ENCODE results near the gene SRRM5.
"Not testable (repeated sequence)": the region's sequence is repeated elsewhere in the genome, so short reads cannot be mapped to it uniquely, and the experiment has no call there.

The SRRM5 gene

GRCh38 chr19:43642531-43642930 is 30.6 kb downstream of the SRRM5 start:
- no peaks in the 10 kb centered on the region for H3K9me3 Mint-ChIP-seq
- H3K4me3 Mint-ChIP-seq, result no peak overlapping the region
- peaks cover 26% of the 10 kb centered on the region for H3K36me3 Mint-ChIP-seq (ENCODE audit: low read depth)
- H3K4me1 Mint-ChIP-seq (ENCODE audit: low read depth), result peaks cover 19% of the 10 kb centered on the region
- H3K27me3 Mint-ChIP-seq, result peaks cover 37% of the 10 kb centered on the region
- no peak overlapping the region for H3K27ac Mint-ChIP-seq
- intact Hi-C loops (cut with micrococcal nuclease), result loop anchor here (10.0 kb wide), 1 partner anchor 88 kb away; no protein-coding TSS in a partner anchor

GRCh38 chr19:43643326-43643725 is 31.4 kb downstream of the SRRM5 start:
- Mint-ChIP-seq H3K9me3 (no peaks in the 10 kb centered on the region), H3K4me1 (ENCODE audit: low read depth) (peaks cover 19% of the 10 kb centered on the region), H3K4me3 (no peak overlapping the region), H3K36me3 (ENCODE audit: low read depth) (peaks cover 34% of the 10 kb centered on the region), H3K27ac (no peak overlapping the region), H3K27me3 (peaks cover 31% of the 10 kb centered on the region)
- intact Hi-C loops (cut with micrococcal nuclease), result loop anchor here (10.0 kb wide), 1 partner anchor 89 kb away; no protein-coding TSS in a partner anchor

- H3K27ac Mint-ChIP-seq, result no peak overlapping the region
- H3K27me3 Mint-ChIP-seq, result peaks cover 22% of the 10 kb centered on the region
- intact Hi-C loops (cut with micrococcal nuclease), result loop anchor here (10.0 kb wide), 1 partner anchor 89 kb away; no protein-coding TSS in a partner anchor
- H3K4me3 Mint-ChIP-seq, result no peak overlapping the region
- H3K36me3 Mint-ChIP-seq (ENCODE audit: low read depth), result peaks cover 42% of the 10 kb centered on the region
- H3K9me3 Mint-ChIP-seq, result no peaks in the 10 kb centered on the region
- peaks cover 12% of the 10 kb centered on the region for H3K4me1 Mint-ChIP-seq (ENCODE audit: low read depth)
Measured at GRCh38 chr19:43644181-43644580, 32.3 kb downstream of the SRRM5 start.

- Mint-ChIP-seq H3K27ac (no peak overlapping the region), H3K27me3 (no peaks in the 10 kb centered on the region), H3K4me3 (no peak overlapping the region), H3K36me3 (ENCODE audit: low read depth) (peaks cover 79% of the 10 kb centered on the region), H3K4me1 (ENCODE audit: low read depth) (peaks cover 6% of the 10 kb centered on the region), H3K9me3 (no peaks in the 10 kb centered on the region)
- intact Hi-C loops (cut with micrococcal nuclease), result loop anchor here (10.0 kb wide), 1 partner anchor 94 kb away; no protein-coding TSS in a partner anchor
Measured at GRCh38 chr19:43648633-43649032, 36.7 kb downstream of the SRRM5 start.

- Mint-ChIP-seq H3K4me1 (ENCODE audit: low read depth) (peaks cover 6% of the 10 kb centered on the region), H3K9me3 (no peaks in the 10 kb centered on the region), H3K27ac (no peak overlapping the region), H3K36me3 (ENCODE audit: low read depth) (peaks cover 88% of the 10 kb centered on the region), H3K27me3 (no peaks in the 10 kb centered on the region), H3K4me3 (no peak overlapping the region)
- intact Hi-C loops (cut with micrococcal nuclease), result loop anchor here (10.0 kb wide), 1 partner anchor 95 kb away; no protein-coding TSS in a partner anchor
Measured at GRCh38 chr19:43649514-43649913, 37.6 kb downstream of the SRRM5 start.

GRCh38 chr19:43650276-43650675 is 38.4 kb downstream of the SRRM5 start:
- intact Hi-C loops (cut with micrococcal nuclease); H3K4me1 Mint-ChIP-seq (ENCODE audit: low read depth); H3K27ac Mint-ChIP-seq; H3K9me3 Mint-ChIP-seq; H3K4me3 Mint-ChIP-seq; H3K27me3 Mint-ChIP-seq: not testable (repeated sequence)
- H3K36me3 Mint-ChIP-seq (ENCODE audit: low read depth), result peaks cover 95% of the 10 kb centered on the region

GRCh38 chr19:43651758-43652545 is 40.1 kb downstream of the SRRM5 start:
- Mint-ChIP-seq H3K27ac (peak overlapping the region; percentile 68), H3K4me1 (ENCODE audit: low read depth) (peaks cover 6% of the 10 kb centered on the region), H3K9me3 (no peaks in the 10 kb centered on the region), H3K4me3 (no peak overlapping the region), H3K27me3 (no peaks in the 10 kb centered on the region), H3K36me3 (ENCODE audit: low read depth) (peaks cover 99% of the 10 kb centered on the region)
- intact Hi-C loops (cut with micrococcal nuclease), result no loop called here

- Mint-ChIP-seq H3K36me3 (ENCODE audit: low read depth) (peaks cover 99% of the 10 kb centered on the region), H3K27me3 (no peaks in the 10 kb centered on the region), H3K27ac (peak overlapping the region; percentile 68), H3K9me3 (no peaks in the 10 kb centered on the region), H3K4me1 (ENCODE audit: low read depth) (peaks cover 10% of the 10 kb centered on the region), H3K4me3 (no peak overlapping the region)
- intact Hi-C loops (cut with micrococcal nuclease), result no loop called here
Measured at GRCh38 chr19:43652546-43652874, 40.6 kb downstream of the SRRM5 start.

- peaks cover 17% of the 10 kb centered on the region for H3K9me3 Mint-ChIP-seq
- peaks cover 16% of the 10 kb centered on the region for H3K4me1 Mint-ChIP-seq (ENCODE audit: low read depth)
- intact Hi-C loops (cut with micrococcal nuclease), result no loop called here
- no peaks in the 10 kb centered on the region for H3K27me3 Mint-ChIP-seq
- H3K36me3 Mint-ChIP-seq (ENCODE audit: low read depth), result peaks cover 99% of the 10 kb centered on the region
- H3K4me3 Mint-ChIP-seq, result no peak overlapping the region
- no peak overlapping the region for H3K27ac Mint-ChIP-seq
Measured at GRCh38 chr19:43656436-43656835, 44.5 kb downstream of the SRRM5 start.

- intact Hi-C loops (cut with micrococcal nuclease), result no loop called here
- Mint-ChIP-seq H3K36me3 (ENCODE audit: low read depth) (peaks cover 100% of the 10 kb centered on the region), H3K27ac (no peak overlapping the region), H3K27me3 (no peaks in the 10 kb centered on the region), H3K4me3 (no peak overlapping the region), H3K4me1 (ENCODE audit: low read depth) (peaks cover 17% of the 10 kb centered on the region), H3K9me3 (peaks cover 17% of the 10 kb centered on the region)
Measured at GRCh38 chr19:43658001-43658400, 46.1 kb downstream of the SRRM5 start.

GRCh38 chr19:43658494-43658893 is 46.6 kb downstream of the SRRM5 start:
- no peaks in the 10 kb centered on the region for H3K27me3 Mint-ChIP-seq
- intact Hi-C loops (cut with micrococcal nuclease), result no loop called here
- peaks cover 100% of the 10 kb centered on the region for H3K36me3 Mint-ChIP-seq (ENCODE audit: low read depth)
- H3K9me3 Mint-ChIP-seq, result peaks cover 17% of the 10 kb centered on the region
- H3K27ac Mint-ChIP-seq, result no peak overlapping the region
- no peak overlapping the region for H3K4me3 Mint-ChIP-seq
- H3K4me1 Mint-ChIP-seq (ENCODE audit: low read depth), result peaks cover 21% of the 10 kb centered on the region

- Mint-ChIP-seq H3K27me3 (no peaks in the 10 kb centered on the region), H3K9me3 (peaks cover 17% of the 10 kb centered on the region), H3K4me1 (ENCODE audit: low read depth) (peaks cover 40% of the 10 kb centered on the region), H3K36me3 (ENCODE audit: low read depth) (peaks cover 100% of the 10 kb centered on the region), H3K4me3 (no peak overlapping the region), H3K27ac (no peak overlapping the region)
- intact Hi-C loops (cut with micrococcal nuclease), result loop anchor here (10.0 kb wide), 1 partner anchor 124 kb away; the partner anchor contains the start of gene KCNN4
Measured at GRCh38 chr19:43660301-43660970, 48.5 kb downstream of the SRRM5 start.

GRCh38 chr19:43660971-43661360 is 49.1 kb downstream of the SRRM5 start:
- Mint-ChIP-seq H3K4me3 (no peak overlapping the region), H3K27ac (peak overlapping the region; percentile 33), H3K27me3 (no peaks in the 10 kb centered on the region), H3K36me3 (ENCODE audit: low read depth) (peaks cover 100% of the 10 kb centered on the region), H3K4me1 (ENCODE audit: low read depth) (peaks cover 44% of the 10 kb centered on the region), H3K9me3 (peaks cover 17% of the 10 kb centered on the region)
- intact Hi-C loops (cut with micrococcal nuclease), result loop anchor here (10.0 kb wide), 1 partner anchor 124 kb away; the partner anchor contains the start of gene KCNN4

- intact Hi-C loops (cut with micrococcal nuclease), result loop anchor here (10.0 kb wide), 1 partner anchor 122 kb away; the partner anchor contains the start of gene KCNN4
- H3K27me3 Mint-ChIP-seq, result no peaks in the 10 kb centered on the region
- H3K9me3 Mint-ChIP-seq, result peaks cover 17% of the 10 kb centered on the region
- peaks cover 53% of the 10 kb centered on the region for H3K4me1 Mint-ChIP-seq (ENCODE audit: low read depth)
- H3K27ac Mint-ChIP-seq, result peak overlapping the region; percentile 50
- H3K36me3 Mint-ChIP-seq (ENCODE audit: low read depth), result peaks cover 100% of the 10 kb centered on the region
- H3K4me3 Mint-ChIP-seq, result no peak overlapping the region
Measured at GRCh38 chr19:43662487-43662886, 50.6 kb downstream of the SRRM5 start.
